HG03064 (cell line): Measurements from ENCODE around the gene CCDC117.
A peak's percentile ranks its signal among the peaks of the same experiment; 100 is the strongest.

ENCODE experiments used
- ATAC-seq: cut with Tn5 transposase; IDR thresholded peaks from one replicate; pipeline ENCODE4 v1.9.1; 2021; ENCODE audit warnings: low read depth; ENCODE audit not compliant: unreplicated experiment

The CCDC117 gene

DNA sequence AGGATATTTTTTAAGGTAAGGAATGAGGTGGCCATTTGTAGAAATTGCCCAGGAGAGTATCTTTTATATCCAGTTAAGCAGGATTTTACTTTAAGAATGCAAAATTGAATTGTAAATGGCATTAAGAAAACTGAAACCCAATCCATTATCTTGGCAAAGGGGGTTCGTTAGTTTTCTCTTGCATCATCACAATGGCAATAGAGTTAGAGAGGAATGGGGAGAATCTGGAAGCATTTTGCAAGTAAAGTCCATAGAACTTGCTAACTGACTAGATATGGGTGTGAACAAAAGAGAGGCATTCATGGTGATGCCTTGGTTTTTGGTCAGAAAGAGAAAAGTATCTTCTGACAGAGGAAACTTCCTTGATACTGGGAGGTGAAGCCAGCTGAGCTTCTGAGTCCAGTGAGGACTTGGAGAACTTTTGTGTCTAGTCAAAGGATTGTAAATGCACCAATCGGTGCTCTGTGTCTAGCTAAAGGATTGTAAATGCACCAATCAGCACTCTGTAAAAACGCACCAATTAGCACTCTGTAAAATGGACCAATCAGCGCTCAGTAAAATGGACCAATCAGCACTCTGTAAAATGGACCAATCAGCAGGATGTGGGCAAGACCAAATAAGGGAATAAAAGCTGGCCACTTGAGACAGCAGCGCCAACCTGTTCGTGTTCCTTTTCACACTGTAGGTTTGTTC is 3.6 kb upstream of the CCDC117 start:
- no peak for ATAC-seq

GRCh38 chr22:28769394-28770085 is 3.0 kb upstream of the CCDC117 start:
- no peak for ATAC-seq

DNA sequence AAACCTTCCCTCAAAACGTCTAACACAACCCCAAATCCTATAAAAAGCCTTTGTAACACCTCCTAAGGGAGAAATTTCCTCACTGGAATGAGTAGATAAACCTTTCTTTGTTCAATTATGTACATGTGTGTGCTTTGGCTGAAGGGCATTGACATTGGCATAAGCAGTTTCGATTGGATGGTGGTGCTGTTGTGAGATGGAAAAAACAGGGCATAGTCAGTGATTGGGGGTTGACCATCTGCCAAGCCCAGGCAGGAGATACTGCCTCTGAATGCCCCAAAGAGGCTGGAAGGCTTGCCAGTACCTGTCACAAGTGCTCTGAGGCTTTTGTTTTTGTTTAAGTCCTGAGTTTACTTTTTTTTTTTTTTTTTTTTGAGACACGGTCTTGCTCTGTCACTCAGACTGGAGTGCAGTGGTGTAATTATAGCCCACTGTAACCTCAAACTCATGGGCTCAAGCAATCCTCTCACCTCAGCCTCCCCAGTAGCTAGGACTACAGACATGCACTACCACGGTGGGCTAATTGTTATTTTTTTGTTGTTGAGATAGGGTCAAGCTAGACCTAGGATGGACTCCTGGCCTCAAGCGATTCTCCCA is 1.2 kb upstream of the CCDC117 start:
- no peak for ATAC-seq

GRCh38 chr22:28773461-28773867 is 969 bp downstream of the CCDC117 start:
- peak; percentile 7 for ATAC-seq

- no peak for ATAC-seq
Observed at GRCh38 chr22:28774378-28774777, 1.9 kb downstream of the CCDC117 start.

- ATAC-seq = no peak
Observed at GRCh38 chr22:28779833-28780232, 7.3 kb downstream of the CCDC117 start.

DNA sequence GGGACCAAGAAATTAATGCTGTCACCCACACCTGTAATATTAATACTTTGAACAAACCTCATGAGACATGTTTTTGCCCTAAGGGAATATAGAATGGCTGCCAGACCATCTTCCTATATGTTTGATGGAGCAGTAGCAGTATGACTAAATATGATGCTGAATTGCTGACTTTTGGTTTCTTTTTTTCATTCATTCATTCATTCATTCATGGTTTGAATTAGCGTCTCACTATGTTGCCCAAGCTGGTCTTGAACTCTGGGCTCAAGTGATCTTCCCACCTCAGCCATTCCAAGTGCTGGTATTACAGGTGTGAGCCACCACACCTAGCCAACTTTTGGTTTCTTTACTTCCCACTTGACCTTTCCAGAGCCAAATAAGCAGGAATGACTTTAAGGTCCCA is 7.8 kb downstream of the CCDC117 start:
- no peak for ATAC-seq

DNA sequence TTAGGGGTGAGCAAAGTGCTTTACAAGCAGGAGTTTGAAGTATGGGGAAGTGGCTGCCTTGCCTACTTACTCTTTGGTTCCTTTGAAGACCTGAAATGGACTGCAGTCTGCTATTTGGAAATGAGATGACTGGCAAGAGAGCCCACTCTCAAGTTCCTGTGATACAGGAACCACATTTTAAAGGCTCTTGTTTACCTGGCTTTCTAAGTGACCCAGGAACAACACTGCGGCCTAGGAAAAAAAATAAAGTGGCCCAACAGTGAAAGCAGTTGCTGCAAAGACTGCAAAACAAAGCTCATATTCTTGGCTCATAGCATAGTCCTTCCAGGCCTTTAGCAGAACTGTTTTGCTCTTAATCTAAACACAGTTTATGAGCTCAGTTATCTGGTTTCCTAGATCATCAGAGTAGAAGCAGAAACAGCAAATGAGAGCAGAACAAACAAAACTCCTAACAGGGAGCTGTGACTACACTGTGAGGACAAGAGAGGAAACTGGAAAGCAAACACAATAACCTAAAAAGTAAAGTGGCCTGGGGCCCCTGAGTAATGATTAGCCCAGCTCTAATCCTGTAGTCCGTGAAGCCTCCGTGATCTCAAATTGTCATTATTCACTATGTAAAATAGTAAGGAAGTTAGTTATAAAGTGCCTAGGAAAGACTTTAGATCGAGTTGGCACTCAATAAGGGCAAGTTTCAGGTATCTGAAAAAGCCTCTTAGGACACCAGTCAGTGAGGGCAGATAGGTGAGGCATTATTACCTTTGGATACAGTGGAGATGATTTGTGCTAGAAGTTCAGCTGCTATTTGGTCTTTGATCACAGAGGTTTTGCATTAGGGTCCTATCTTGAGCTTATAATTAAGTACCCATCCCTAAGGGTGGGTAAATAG is 11.5 kb downstream of the CCDC117 start:
- ATAC-seq = no peak

DNA sequence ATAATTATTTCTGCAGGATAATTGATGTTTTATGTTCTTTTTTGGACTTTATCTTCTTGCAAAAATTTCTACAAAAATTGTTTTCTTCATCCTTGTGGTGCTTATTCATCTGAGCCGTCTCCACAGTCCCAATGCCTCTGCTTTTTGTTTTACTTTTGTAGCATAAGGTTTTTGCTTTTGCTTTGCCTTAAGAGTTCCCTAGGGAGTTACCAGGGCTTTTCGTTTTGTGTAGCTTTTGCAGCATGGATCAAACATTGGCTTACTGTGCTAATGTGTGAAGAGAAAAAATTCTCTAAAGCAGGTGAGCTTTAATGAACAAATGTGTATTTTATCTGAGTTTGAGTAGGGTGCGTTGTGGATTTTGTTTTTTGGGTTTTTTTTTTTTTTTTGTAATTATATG is 16.1 kb downstream of the CCDC117 start:
- no peak for ATAC-seq

- no peak for ATAC-seq
Observed at GRCh38 chr22:28791124-28791523, 18.6 kb downstream of the CCDC117 start.

DNA sequence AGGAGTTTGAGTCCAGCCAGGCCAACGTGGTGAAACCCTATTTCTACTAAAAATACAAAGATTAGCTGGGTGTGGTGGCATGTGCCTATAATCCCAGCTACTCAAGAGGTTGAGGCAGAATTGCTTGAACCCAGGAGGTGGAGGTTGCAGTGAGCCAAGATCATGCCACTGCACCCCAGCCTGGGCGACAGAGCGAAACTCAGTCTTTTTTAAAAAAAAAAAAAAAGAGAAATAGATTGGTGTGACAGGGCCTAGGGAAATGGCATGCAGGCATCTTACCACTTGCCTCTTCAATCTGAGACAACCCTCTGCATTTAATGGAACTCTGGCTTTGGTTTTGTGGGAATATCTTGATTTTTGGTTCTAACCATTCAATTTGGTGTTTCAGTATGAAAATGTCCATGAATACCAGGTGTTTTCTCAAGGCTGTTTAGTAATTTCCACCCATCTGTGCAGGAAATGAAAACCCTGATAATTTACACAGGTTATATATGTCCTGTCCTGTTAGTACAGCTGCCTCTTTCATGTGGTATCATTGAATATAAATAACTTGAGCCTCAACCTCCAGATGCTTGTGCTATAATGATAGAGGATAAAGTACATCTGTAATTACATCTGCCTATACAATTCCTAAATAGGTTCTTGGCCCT is 19.5 kb downstream of the CCDC117 start:
- peak; percentile 47 for ATAC-seq

- ATAC-seq = peak; percentile 27
Observed at GRCh38 chr22:28792491-28793383, 20.2 kb downstream of the CCDC117 start.

DNA sequence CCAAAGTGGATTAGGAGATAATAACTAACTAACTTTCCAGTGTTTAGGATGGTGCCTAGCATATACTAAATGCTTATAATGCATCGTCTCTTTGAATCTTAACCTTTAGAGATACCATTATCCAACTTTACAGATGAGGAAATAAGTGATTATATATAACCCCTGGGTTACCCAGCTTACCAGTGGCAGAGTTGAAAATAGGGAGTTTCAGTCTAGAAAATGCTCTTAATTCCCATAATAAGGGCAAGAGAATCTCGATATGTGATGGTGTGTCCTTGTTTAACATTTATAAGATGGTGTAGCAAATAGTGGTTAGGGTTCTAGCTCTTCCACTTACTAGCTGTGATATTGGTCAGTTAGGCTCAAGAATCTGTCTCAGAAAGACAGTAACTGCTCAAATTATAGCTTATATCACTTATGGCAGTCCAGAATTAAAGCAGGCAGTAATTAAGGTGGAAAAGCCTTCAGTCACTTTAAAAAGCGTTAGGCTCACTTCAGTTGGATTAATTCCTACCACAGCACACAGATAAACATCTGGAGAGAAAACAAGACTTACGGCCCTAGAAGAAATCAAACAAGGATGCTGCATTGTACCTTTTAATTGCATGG is 21.6 kb downstream of the CCDC117 start:
- ATAC-seq = no peak

DNA sequence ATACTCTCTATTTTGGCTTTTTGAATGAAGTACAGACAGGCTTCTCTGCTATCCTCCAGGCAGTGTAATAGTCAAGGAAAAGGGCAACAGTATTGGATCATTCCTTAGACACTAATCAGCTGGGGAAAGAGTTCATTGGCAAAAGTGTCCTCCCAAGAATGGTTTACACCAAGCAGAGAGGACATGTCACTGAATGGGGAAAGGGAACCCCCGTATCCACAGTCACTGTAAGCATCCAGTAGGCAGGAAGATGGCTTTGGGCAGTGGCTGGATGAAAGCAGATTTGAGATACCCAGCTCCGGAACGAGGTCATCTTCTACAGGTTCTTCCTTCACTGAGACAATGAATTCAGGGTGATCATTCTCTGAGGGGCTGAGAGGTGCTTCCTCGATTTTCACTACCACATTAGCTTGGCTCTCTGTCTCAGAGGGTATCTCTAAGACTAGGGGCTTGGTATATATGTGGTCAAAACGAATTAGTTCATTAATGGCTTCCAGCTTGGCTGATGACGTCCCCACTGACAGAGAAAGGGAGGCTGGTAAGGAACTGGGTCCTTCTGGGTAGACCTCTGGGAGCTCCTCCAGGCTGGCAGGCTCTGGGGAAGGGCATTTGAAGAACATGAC is 22.7 kb downstream of the CCDC117 start:
- no peak for ATAC-seq

- no peak for ATAC-seq
Observed at GRCh38 chr22:28795932-28796856, 23.7 kb downstream of the CCDC117 start.

DNA sequence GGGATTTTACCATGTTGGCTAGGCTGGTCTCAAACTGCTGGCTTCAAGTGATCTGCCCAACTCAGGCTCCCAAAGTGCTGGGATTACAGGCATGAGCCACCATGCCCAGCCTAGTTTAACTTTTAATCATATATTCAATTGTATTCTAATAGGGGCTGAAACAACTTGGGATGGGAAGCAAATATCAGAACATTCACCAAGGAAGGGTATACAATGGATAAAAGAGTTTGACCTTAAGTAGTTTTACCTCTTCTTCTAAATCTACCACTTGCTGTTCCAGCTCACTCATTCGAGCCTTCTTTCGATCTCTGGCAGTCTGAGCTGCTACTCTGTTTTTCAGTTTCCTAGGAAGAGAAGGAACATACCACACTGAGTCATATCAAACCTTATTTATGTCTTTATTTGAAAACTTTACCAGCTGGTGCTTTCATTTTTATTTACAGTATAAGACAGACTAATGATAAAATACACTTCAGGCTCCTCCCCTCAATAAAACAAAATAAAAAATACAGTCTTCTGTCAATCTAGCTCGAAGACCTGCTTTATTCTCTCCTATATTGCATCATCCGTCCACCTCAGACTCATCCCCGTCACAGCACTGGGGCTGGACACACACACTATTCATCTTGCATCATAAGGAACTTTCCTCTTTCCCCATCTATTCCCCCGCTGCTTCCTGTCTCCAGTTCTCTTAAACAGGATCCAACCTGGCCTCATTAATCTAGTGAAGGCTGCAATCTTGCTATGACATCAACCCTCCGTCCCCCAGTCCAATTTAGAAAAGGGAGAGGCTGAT is 26.5 kb downstream of the CCDC117 start:
- ATAC-seq = no peak
